Stimulated activated CD4-positive, alpha-beta T cell treated with anti-CD3 and anti-CD28 coated beads, Interleukin-2, amount 100 ng/mL, for 24 hours (primary cell): ENCODE results near the gene HOXC9.
A peak's percentile ranks its signal among the peaks of the same experiment; 100 is the strongest.
"Not testable (repeated sequence)": the region's sequence is repeated elsewhere in the genome, so short reads cannot be mapped to it uniquely, and the experiment has no call there.

Experiments
- DNase-seq, 2 donors: peaks; one replicate each; pipeline ENCODE4 v3.0.0-alpha.2; 2020

The HOXC9 gene

DNA sequence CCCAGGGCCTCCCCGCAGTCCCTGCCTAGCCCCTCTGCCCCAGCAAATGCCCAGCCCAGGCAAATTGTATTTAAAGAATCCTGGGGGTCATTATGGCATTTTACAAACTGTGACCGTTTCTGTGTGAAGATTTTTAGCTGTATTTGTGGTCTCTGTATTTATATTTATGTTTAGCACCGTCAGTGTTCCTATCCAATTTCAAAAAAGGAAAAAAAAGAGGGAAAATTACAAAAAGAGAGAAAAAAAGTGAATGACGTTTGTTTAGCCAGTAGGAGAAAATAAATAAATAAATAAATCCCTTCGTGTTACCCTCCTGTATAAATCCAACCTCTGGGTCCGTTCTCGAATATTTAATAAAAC is 30.5 kb downstream of the HOXC9 start:
- no peak for DNase-seq

DNA sequence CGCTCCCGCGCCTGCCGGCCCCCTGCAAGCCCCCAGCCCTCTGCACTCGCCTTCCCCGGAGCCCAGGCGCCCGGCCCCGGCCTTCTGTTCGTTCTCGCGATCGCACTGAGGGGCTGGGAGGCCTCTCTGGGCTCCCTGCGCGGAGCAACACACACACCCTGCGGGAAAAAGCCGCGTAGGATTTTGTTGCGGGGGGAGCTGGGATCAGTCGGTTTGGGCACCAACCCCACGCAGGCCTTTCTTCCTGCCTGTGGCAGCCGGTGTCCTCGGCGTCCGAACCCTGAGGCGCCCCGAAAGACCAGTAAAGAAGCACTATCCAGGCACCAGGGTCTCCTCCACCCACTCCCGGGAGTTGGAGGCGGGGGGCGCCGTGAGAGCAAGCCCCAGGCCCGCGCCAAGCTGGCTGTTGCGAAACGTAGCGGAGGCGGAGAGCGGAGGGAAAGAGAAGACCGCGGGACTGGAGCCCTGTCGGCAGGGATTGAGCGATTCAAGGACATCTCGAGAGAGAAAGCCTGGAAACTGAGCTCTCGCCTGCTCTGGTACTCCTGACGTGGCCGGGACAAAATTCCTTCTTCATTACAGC is 31.0 kb downstream of the HOXC9 start:
- no peak for DNase-seq

DNA sequence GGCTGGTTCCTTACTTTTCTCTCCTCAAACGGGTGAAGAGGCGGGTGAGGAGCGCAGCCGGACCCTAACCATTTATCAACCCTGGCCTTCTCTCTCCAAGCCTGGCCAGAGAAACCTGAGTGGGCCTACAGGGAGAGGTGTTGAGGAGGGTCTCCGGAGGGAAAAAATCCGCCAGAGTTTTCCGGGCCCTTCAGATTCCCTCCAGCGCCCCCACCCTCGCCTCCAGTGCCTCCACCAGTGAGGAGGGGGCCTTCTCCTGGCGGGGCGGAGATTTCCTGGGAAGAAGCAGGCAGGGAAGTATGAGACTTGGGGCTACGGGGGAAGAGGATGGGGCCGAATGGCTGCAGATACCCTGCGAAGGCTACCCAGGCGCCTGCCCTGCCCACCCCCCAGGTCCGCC is 31.5 kb downstream of the HOXC9 start:
- DNase-seq = no peak

DNA sequence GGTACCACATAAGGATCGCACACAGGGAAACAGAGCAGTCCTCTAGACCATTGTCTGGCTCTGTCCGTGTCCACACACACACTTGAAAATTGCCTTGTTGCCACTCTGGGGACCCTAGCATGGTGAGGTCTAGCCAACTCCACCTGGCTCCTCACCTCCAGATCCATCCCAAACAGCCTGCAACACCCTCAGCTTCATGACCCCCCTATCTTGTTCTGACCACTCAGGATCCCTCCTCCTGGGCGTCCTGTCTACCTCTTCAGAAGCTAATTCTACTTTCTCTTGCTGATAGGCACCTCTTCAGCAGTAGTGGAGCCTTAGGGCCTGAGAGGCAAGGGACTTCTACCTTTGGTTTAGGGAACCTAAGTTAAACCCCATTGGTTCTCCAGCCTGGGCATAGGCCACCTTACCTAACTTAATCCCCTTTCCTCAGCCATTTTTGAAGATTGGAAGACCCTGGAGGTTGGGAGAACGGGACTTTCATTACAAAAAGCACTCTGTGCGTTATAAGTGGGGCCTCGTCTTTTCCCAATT is 32.2 kb downstream of the HOXC9 start:
- no peak for DNase-seq

DNA sequence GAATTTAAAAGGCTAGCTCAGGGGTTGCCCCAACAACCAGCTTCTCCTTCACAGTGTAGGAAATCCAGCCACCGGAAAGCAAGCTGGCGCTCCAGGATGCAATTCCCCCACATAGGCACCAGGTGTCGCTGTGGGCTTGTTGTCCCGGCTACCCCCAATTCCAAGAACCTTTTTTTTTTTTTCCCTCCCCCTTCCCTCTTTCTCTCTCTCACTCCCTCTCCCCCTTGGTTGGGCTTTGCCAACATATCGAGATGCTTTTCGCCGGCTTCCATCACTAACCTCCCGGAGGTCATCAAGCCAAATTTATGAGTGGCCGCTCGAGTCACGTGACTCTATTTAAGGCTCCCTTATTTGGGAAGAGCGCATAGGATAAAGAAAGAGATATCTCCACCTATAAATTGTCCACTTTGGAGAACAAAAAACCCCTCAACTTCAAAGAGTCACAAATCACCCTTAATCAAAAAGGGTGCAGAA is 32.7 kb downstream of the HOXC9 start, which contains the start of gene HOXC5:
TSS of gene HOXC5 (plus strand) at position 424 of the 474 bp plus-strand sequence. CDS start 73 bp downstream, outside the sequence.
- DNase-seq = peak; percentile 68 to 73

DNA sequence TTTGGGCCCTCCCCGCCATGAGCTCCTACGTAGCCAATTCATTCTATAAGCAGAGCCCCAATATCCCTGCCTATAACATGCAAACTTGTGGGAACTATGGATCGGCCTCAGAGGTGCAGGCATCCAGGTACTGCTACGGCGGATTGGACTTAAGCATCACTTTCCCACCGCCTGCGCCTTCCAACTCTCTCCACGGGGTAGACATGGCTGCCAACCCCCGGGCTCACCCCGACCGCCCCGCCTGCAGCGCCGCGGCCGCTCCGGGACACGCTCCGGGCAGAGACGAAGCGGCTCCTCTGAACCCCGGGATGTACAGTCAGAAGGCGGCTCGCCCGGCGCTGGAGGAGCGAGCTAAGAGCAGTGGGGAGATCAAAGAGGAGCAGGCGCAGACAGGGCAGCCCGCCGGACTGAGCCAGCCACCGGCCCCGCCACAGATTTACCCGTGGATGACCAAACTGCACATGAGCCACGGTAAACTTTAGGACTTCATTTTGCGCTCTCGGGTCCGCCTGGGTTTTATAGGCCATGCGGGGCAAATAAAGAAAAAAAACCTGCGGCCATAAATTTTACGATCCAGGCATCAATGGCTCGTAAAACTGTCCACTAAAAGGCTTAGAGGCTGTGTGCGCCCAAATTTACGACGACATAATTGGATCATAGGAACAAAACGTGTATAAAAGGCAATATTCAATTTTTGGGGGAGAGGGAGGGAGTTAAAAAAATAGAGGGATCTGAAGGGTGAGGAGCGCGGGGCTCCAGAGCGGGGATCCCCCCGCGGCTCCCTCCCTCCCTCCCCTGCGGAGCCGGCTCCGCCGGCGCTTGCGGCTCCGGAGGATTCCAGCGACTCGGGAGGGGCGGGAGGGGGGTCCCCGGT is 33.4 kb downstream of the HOXC9 start:
- DNase-seq = no peak

DNA sequence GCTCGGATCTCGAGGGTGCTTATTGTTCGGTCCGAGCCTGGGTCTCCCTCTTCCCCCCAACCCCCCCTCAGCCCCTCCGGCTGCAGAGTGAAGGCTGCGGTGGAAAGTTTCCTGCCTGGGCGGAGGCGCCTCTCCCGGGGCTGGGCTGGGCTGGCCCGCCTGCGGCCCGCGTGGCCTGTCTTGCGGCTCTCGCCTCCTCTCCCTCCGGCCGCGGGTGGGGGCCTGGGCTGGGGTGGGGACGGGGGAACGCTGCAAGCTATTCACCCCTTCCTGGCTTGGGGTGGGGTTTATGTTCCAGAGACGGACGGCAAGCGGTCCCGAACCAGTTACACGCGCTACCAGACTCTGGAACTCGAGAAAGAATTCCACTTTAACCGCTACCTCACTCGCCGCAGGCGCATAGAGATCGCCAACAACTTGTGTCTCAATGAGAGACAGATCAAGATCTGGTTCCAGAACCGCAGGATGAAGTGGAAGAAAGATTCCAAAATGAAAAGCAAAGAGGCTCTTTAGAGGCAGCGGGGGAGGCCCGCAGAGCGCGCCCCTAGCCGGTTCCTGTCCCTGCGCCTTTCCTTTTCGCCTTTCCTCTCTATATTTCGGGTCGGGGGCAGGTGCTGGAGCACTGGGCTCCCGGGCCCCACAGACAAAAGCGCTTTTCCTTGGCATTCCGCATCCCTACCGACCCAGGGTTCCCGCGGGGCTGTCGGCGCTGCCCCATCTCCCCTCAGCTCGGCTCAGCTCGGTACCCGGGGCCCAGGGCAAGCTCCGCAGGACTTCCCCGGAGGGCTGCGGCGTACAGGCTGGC is 34.2 kb downstream of the HOXC9 start:
- DNase-seq = no peak

DNA sequence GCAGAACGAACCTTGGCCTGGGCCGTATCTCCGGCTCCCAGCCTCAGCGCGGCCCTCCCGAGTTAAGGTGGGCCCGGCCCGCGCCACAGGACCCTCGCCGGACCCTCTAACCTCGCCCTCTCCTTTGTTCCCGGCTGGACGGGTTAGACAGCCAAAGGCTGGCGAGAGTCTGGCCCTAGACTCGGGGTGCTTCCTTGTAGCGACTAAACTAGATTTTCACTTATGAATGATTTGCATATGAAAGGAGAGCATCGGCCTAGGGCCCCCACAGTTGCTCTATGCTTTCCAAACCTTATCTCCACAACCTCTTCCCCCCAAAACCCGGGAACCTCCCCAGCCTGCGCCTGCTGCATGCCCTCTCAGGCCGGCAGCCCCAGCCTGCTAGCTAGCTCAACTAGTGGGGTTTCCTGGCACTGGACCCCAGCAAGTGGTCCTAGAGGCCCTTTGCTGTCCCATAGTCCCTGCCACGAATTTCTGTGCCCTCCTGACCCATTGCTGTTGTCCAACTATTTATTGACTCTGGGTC is 34.9 kb downstream of the HOXC9 start:
- no peak for DNase-seq

DNA sequence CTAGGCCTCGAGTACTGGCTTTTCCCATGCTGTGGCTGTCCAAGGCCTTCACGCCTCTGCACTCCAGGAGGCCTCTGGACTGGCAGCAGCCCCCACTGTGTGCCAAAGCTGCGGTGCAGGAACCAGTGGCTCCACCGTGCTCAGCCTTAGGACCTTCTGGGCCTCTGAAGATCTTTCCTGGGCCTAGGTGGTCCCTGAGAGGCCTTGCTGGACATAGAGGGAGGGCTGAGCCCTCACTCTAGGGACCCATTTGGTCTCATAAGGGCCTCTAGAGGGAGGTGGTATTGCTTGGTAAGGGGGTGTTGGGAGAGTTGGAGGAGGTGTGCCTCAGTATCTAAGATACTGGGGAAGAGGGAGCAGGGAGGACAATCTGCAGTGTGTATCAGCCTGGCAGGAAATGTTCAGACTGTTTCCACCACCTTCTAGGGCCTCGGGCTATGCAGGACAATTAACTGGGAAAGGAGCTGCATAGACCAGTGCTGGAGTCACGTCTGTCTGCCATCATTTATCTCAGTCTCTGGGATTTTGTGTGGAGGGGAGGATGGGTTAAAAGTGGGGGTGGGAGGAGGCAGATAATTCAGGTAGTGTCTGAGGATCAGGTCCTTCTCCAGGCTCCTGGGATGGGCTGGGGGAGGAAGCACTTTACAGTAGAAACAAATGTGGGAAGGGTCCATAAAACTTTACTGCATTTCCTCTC is 35.8 kb downstream of the HOXC9 start:
- no peak for DNase-seq

DNA sequence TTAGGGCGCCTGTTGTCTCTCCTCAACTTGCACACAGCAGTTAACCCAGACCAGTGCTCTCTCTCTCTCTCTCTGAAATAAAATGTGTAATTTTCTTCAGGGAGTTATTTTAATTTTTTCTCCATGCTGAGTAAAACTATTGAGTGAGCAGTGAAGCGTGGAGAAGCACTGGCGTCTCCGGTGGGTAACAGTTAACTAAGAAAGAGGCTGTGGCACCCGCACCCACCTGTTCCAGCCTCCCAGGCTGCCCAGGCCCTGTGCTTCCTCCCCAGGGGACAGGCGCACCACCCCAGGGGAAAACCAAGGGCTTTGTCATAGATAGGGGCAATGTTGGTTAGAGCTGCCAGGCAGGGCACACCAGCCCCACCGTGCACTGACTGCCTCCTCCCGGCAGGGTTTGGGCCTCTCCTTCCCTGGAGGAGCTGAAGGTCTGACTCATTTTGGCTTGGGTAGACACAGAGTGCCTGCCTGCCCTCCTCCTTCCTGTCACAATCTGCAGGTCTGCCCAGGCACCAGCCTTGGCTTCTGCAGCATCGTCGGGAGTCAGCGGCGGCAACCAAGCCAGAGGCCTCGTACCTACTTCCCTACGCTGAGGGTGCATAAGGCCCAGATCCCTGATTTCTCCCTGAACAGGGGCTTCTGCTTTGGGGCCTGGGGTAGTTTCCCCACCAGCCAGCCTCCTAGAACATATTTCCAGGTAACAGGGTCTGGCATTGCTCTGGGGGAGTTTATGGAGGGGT is 36.8 kb downstream of the HOXC9 start:
- DNase-seq = no peak

DNA sequence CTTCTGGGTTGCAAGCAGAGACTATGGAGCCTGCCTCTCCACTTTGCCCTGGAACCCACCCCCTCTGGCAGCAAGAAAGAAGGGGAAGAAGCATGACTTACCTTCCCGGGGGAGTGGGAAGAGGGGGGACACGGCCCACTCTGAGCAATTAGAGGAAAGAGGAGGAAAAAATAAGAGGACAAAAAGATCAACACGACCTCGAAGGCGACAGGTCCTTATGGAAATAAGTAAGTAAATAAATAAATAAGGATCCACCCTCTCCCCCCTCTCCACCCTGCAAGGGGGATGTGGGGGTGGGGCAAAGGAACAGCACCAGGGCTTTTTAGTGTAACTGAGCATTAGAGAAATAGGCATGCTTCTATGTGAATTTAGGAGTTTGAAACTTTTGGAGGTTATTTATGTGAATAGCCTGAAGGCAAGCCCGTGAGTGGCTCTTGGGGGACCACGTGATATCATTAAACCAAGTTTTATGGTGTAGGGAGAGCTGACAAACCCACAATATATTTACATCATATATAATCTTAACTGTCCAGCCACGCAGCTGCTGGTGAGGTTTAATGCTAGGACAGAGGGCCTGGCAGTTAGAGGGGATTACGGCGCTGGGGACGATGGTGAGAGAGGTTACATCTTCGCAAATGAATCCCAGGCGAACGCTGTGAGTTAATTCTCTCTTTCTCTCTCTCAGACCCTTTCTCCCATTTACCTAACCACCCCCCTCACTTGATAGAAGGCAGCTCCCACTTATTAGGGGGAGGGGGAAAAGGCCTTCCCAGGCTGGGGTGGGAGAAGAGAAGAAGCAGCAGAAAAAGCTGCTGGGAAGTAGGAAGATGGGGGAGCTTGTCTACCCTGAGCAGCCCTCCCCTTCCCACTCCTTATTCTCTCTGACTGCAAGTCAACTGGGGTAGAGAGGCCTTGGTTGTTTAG is 37.7 kb downstream of the HOXC9 start:
- no peak for DNase-seq

DNA sequence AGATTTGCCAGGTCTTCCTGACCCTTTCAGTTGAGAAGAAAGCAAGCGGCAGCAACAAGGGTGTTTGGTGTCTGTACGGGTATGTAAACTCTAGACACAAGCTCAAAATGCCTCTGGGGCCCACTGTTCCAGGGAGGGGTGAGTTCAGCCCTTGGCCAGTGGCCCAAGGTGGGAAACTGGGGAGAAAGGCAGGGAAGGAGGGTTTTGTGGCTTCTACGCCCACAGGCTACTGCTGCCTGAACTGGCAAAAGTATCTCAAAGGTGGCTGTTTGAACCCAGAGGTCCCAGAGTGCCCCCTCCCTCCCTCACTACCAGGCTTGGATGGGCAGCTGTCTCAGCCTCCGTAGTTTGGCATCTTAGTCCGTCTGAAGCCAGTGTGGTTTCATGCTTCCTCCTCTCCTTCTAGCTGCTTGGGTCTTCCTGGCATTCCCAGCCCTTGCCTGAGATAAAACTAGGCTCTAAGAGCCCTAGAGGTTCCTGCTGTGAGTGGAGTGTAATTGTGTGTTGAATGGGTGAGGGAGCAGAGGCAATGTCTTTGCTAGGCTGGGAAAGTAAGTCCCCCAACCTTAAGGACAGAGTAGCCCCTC is 38.4 kb downstream of the HOXC9 start:
- no peak for DNase-seq

DNA sequence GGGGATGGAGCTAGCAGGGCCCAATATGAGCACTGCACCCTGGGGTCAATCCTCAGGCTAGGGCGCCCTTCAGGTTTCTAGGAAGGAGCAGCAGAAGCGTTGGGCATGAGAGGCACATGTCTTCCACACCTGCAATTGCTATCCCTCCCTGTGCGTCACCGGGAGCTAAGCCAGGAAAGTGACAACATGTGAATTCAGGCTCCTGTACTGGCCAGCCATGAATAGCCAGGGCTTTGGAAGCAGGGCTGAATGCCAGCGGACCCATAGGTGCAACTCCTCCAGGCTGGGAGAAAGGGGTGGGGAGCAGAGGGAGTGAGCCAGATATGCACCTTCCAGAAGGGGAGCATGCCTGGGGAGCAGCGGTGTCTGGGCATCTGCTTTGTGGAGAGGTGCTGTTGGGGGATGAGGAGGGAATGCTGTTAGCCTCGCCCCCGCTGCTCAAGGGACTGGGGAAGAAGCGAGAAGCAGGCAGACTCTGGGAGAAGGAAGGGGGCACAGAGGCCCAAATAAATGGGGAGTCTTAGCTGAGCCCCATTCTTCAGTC is 39.0 kb downstream of the HOXC9 start:
- DNase-seq = no peak

DNA sequence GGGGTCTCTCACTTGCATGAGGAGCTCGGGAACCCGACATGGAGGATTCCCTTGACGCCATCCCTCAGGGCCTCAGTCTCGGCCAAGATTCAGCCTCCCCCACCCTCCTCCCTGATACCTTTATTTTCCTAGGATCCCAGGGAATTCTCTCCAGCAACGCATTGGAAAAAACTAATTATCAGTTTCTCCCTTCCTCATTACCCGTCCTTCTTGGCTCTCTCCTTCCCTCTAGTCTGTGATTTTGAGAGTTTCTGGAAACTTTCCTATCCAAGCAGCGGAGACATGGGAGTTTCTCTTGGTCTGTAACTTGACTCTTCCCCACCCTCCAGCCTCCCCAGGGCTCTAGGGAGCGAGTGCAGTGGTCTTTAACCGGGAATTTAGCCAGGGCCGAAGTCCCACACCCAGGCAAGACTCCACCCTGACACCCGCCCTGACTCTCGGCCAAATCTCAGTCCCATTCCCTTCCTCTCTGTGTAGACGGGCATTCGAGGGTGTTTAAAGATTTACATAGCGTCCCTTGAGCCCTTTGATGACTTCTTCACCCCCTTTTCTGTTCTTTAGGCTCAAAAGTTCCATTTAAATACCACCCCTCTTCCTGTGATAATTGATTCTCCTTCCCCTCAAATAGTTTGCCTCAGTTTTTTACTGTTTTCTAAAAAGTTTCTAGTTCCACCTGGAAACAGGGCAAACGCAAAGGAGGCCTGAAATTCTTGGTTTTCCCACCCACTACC is 39.6 kb downstream of the HOXC9 start:
- DNase-seq = no peak

DNA sequence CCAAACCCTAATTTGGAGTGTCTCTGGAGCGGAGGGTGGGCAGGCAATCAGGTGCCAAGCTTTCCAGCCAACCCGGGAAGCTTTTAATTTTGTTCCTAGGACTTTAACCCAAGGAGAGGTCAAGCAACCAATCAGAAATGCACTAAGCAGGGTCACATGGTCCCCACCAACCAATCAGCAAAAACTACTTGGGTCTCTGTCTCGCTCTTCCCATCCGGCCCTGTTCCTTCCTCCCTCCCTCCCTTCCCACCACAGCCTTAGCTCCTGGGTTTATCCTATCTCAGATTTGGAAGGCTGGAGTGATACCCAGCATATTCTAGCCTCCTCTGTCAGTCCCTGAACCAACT is 40.2 kb downstream of the HOXC9 start:
- no peak for DNase-seq

DNA sequence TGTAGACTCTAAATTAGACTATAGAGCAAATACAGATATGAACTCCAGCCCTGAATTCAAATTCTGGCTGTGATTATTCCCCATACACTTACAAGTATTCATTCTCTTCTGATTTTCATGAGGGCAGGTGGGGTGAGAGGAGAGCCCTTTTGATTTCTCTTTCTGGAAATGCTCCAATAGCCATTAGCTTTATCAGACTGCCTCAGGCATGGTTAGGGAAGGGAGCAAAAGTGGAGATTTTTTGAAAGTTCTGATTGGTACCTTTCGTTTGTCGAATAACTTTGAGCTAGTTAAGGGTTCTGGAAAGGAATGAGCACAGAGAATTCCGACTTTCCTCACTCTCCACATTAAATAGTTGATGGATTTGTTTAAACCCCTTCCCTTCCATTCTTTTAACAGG is 40.7 kb downstream of the HOXC9 start:
- DNase-seq = no peak

DNA sequence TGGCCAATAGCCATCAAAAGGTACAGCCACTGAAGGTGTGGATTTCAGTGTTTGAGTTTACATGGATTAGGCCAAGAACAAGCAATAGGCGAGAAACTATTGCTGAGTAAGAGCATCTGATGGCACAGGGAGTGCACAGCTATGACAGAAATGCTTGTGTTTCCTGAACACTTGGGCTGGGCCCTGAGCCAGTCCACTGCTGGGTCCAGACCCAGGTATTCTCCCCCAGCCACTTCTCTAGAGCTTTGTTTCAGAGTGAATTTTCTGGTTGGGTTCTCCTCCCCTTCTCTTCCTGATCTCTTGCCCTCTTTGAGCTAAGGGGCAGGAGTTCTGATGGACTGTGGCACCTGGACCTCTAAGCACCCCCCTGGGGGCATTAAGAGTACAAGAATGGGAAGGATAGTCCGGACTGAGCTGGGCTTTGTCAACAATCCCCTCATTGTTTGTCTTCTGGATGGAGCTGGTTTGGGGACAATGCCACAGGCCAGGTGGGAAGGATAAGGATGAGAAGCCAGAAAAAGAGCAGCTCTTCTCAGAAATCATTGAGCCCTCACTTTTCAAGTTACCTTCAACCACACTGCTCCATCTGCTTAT is 41.2 kb downstream of the HOXC9 start:
- DNase-seq = no peak

DNA sequence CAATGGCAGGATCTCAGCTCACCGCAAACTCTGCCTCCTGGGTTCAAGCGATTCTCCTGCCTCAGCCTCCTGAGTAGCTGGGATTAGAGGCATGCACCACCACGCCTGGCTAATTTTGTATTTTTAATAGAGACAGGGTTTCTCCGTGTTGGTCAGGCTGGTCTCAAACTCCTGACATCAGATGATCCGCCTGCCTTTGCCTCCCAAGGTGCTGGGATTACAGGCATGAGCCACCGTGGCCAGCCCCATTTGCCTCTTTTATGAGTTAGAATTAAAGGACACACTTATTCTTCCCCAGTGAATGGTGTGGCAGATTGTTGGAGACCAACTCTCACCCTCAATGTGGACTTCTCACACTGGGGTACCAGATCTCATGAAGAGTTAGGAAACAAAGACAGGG is 42.1 kb downstream of the HOXC9 start:
- not testable (repeated sequence) for DNase-seq
